ENCODE measurements around the gene SLC4A8. TPM values are rescaled to one million over a fixed set of nuclear protein-coding genes. Genes with fewer than 3 reads are reported as not detected.

SLC4A8 gene
- total RNA-seq, 1 experiment from 2014 or later: 4.2 TPM

GRCh38 chr12:51448618-51449256 is 24.1 kb downstream of the SLC4A8 start:
- TF ChIP-seq EZH2phosphoT487 (IDR thresholded peaks at IDR 0.05; ENCODE audit: borderline replicate concordance, low read length): no peak
- no peak for TF ChIP-seq CTCF (conservative IDR thresholded peaks at IDR 0.05; ENCODE audit: low read depth, low read length)
- no peak for TF ChIP-seq EZH2 (IDR thresholded peaks at IDR 0.05; ENCODE audit: low read length, unreplicated experiment)
- Histone ChIP-seq H3K9me2 (replicated peaks; ENCODE audit: low read length) (no peaks in the 10 kb centered on the region), H3K36me3 (ENCODE audit: low read depth, low read length) (no peaks in the 10 kb centered on the region), H3K4me1 (ENCODE audit: insufficient read depth, low read length) (peaks cover 12% of the 10 kb centered on the region), H3K4me2 (ENCODE audit: low read length) (no peak overlapping the region), H3K27me3 (ENCODE audit: low read length) (no peaks in the 10 kb centered on the region), H3K9me3 (ENCODE audit: low read length) (no peaks in the 10 kb centered on the region), H3K4me3 (ENCODE audit: low read length) (no peak overlapping the region), H2AFZ (ENCODE audit: low read length) (no peak overlapping the region), H3K27ac (ENCODE audit: low read length) (no peak overlapping the region), H3K9ac (ENCODE audit: low read length) (no peak overlapping the region), H3F3A (ENCODE audit: low read length, unreplicated experiment) (no peaks in the 10 kb centered on the region), H3K79me2 (ENCODE audit: low read length) (no peaks in the 10 kb centered on the region), H4K20me1 (ENCODE audit: low read length) (no peaks in the 10 kb centered on the region)
- intact Hi-C loops (cut with micrococcal nuclease): no loop called here
- POLR2A ChIA-PET (ENCODE audit: unreplicated experiment): no interaction called here
- ATAC-seq: no peak
- BruUV-seq (replicated peaks): no TSS peak
- DNase-seq: no peak
- CTCF ChIA-PET: no interaction called here

GRCh38 chr12:51449580-51450246 is 25.1 kb downstream of the SLC4A8 start:
- intact Hi-C loops (cut with micrococcal nuclease): no loop called here
- no peaks in the 10 kb centered on the region for H4K20me1 ChIP-seq (ENCODE audit: low read length)
- H3K79me2 ChIP-seq (ENCODE audit: low read length): no peaks in the 10 kb centered on the region
- CTCF ChIA-PET: no interaction called here
- no peaks in the 10 kb centered on the region for H3K36me3 ChIP-seq (ENCODE audit: low read depth, low read length)
- BruUV-seq (replicated peaks): no TSS peak
- H3K9me3 ChIP-seq (ENCODE audit: low read length): no peaks in the 10 kb centered on the region
- H3K9me2 ChIP-seq (replicated peaks; ENCODE audit: low read length): no peaks in the 10 kb centered on the region
- peak; percentile 91 for ATAC-seq
- no peak overlapping the region for H3K9ac ChIP-seq (ENCODE audit: low read length)
- no peaks in the 10 kb centered on the region for H3K27me3 ChIP-seq (ENCODE audit: low read length)
- POLR2A ChIA-PET (ENCODE audit: unreplicated experiment): interaction anchor here (0.6 kb wide), 1 partner anchor 413 kb away, joined by 4 read pairs; no protein-coding TSS in a partner anchor
- H3F3A ChIP-seq (ENCODE audit: low read length, unreplicated experiment): no peaks in the 10 kb centered on the region
- peaks cover 12% of the 10 kb centered on the region for H3K4me1 ChIP-seq (ENCODE audit: insufficient read depth, low read length)
- no peak overlapping the region for H3K4me3 ChIP-seq (ENCODE audit: low read length)
- peak; percentile 69 for DNase-seq
- no peak overlapping the region for H2AFZ ChIP-seq (ENCODE audit: low read length)
- 0 out of 2 replicates have a peak overlapping the region, but pooled peaks have one; percentile 9 for H3K4me2 ChIP-seq (ENCODE audit: low read length)
- no peak overlapping the region for H3K27ac ChIP-seq (ENCODE audit: low read length)
- TF ChIP-seq EZH2 (IDR thresholded peaks at IDR 0.05; ENCODE audit: low read length, unreplicated experiment) (no peak), CTCF (conservative IDR thresholded peaks at IDR 0.05; ENCODE audit: low read depth, low read length) (no peak), EZH2phosphoT487 (IDR thresholded peaks at IDR 0.05; ENCODE audit: borderline replicate concordance, low read length) (no peak)

- Histone ChIP-seq H2AFZ (ENCODE audit: low read length) (no peak overlapping the region), H3K27me3 (ENCODE audit: low read length) (no peaks in the 10 kb centered on the region), H3K9me3 (ENCODE audit: low read length) (no peaks in the 10 kb centered on the region), H3K9ac (ENCODE audit: low read length) (no peak overlapping the region), H4K20me1 (ENCODE audit: low read length) (no peaks in the 10 kb centered on the region), H3K4me2 (ENCODE audit: low read length) (no peak overlapping the region), H3K36me3 (ENCODE audit: low read depth, low read length) (no peaks in the 10 kb centered on the region), H3K79me2 (ENCODE audit: low read length) (no peaks in the 10 kb centered on the region), H3K27ac (ENCODE audit: low read length) (no peak overlapping the region), H3K4me3 (ENCODE audit: low read length) (no peak overlapping the region), H3F3A (ENCODE audit: low read length, unreplicated experiment) (no peaks in the 10 kb centered on the region), H3K9me2 (replicated peaks; ENCODE audit: low read length) (no peaks in the 10 kb centered on the region), H3K4me1 (ENCODE audit: insufficient read depth, low read length) (peaks cover 12% of the 10 kb centered on the region)
- POLR2A ChIA-PET (ENCODE audit: unreplicated experiment): interaction anchor here (0.6 kb wide), 1 partner anchor 412 kb away, joined by 4 read pairs; no protein-coding TSS in a partner anchor
- DNase-seq: no peak
- CTCF ChIA-PET: no interaction called here
- no peak for ATAC-seq
- TF ChIP-seq EZH2 (IDR thresholded peaks at IDR 0.05; ENCODE audit: low read length, unreplicated experiment) (no peak), CTCF (conservative IDR thresholded peaks at IDR 0.05; ENCODE audit: low read depth, low read length) (no peak), EZH2phosphoT487 (IDR thresholded peaks at IDR 0.05; ENCODE audit: borderline replicate concordance, low read length) (no peak)
- BruUV-seq (replicated peaks): no TSS peak
- intact Hi-C loops (cut with micrococcal nuclease): no loop called here
These were observed 25.7 kb downstream of the SLC4A8 start for GRCh38 chr12:51450333-51450732.
